Raji (cell line): ENCODE measurements around the gene CAMK4.

Experiments used
- POLR2A ChIP-seq: IDR thresholded peaks from 2 replicates; pipeline ENCODE4 v1.6.1; 2011; ENCODE audit warnings: low read depth, low read length, control low read depth; ENCODE audit not compliant: insufficient read depth

The CAMK4 gene

DNA sequence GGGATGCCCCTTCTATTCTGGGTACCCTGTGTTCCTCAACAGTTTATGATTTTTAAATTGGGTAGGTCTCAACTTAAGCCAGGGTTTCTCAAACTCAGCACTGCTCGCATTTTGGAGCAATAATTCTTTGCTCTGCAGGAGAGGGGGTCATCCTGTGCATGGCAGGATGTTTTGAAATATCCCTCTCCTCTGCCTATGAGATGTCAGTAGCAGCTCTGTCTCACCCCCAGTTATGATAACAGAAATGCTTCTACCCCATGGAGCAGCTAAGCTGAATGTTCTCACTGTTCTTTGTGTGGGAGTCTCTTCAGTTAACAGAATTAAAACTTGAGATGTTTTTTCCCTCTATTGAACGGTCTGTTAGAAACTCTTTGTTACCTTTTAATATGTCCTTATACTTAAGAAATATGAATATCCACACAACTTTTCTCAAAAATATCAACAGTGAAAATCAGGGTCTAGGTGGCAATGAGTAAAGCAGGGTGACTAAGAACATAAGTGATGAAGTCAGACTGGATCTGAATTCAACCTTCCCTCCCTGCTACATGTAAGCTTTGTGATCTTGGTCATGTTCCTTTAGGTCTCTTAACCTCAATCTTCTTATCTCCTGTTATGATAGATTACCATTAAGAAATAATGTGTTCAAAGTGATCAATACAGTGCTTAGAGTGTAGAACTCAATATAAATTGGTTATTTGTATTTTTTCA, 89.0 kb downstream of the CAMK4 start:
- TF ChIP-seq POLR2A = no peak

- no peak for TF ChIP-seq POLR2A
These were observed 96.8 kb downstream of the CAMK4 start for GRCh38 chr5:111320953-111321352.

DNA sequence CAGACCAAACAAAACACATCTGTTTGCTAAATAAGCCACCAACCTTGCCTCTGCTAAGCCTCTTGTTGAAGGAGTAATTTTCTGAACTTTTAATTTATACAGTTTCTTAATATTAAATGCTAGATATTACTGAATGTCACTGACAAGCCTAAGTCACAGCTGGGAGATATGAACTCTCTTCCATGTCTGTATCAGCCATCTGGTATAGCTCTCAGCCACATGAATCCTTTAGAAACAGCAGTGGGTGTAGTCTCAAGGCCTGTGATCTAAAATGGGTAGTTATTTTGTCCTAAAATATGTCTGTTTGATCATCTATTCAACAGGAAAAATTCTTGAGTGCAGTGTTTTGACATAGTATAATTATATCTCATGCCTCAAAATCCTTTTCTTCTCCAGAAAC, 97.2 kb downstream of the CAMK4 start:
- TF ChIP-seq POLR2A = no peak

DNA sequence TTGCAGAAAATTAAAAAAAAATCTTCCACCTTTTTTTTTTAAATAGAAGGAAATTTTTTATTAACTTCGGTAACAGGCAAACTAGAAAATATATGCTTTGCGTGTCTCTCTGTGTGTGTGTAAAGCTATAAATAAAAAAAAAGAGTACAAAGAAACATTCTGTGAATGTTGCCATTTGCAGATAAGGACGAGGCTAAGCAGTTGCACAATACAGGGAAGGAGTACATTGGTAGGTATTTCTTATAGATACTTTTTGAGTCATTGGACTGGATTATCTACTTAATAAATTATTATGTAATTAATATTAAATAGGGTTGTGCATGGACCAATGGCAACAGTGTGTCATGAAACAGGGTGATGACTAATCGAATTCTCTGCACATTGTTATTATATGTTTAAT, 102.4 kb downstream of the CAMK4 start:
- TF ChIP-seq POLR2A = no peak

DNA sequence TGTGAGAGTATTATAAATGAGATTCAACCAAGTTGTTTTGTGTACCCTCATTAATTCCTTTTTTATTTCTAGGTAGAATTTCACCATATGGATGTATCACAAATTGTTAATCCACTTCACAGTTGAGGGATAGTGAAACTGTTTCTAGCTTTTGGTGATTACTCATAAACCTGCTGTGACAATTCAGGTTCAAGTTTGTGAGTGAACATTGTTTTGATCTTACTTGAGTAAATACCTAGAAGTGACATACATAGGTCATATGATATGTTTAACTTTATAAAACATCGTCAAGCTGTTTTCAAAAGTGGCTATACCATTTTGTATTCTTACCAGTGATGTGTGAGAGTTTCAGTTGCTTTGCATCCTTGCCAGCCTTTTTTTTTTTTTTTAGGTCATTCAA, 112.9 kb downstream of the CAMK4 start:
- TF ChIP-seq POLR2A = no peak

- TF ChIP-seq POLR2A = no peak
These were observed 113.5 kb downstream of the CAMK4 start for GRCh38 chr5:111337688-111338087.

- TF ChIP-seq POLR2A = no peak
These were observed 121.5 kb downstream of the CAMK4 start for GRCh38 chr5:111345731-111346130.

DNA sequence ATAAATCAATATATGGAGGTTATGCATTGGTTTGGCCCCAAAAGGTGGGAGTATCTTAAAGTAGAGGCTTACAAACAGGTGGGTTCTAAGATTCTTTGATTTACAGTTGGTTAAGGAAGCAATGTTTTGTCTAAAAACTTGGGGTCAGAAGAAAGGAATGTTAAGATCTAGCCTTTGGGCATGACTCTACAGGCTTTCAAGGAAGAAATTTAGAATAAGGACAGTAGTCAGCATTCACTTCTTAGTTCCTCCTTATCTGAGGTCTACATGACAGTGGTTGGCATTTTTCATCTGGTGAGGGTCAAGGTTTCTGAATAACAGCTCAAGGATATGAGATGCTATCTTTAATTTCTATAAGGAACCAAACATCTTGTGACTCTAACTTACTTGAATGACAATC, 122.8 kb downstream of the CAMK4 start:
- no peak for TF ChIP-seq POLR2A

- TF ChIP-seq POLR2A = no peak
These were observed 124.6 kb downstream of the CAMK4 start for GRCh38 chr5:111348661-111349329.

DNA sequence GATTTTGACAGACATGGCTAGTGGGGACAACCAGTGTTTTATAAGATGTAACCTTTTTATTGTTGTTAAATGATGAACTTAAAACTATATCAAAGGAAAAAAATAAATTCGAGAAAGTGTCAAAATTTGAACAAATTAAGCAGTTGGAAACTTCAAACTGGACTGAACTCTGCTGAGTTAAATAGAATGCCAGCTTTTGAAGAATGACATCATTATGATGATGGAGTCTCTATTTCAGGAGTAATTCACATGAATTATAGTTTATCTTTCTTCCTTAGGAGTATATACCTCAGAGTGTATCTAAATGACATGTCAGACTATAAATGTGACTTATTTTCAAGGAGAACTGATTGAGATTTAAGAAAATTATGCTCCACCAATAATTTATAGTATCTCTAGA, 125.2 kb downstream of the CAMK4 start:
- no peak for TF ChIP-seq POLR2A

GRCh38 chr5:111353035-111353434, 128.9 kb downstream of the CAMK4 start:
- no peak for TF ChIP-seq POLR2A

- no peak for TF ChIP-seq POLR2A
These were observed 136.0 kb downstream of the CAMK4 start for GRCh38 chr5:111360173-111360572.

DNA sequence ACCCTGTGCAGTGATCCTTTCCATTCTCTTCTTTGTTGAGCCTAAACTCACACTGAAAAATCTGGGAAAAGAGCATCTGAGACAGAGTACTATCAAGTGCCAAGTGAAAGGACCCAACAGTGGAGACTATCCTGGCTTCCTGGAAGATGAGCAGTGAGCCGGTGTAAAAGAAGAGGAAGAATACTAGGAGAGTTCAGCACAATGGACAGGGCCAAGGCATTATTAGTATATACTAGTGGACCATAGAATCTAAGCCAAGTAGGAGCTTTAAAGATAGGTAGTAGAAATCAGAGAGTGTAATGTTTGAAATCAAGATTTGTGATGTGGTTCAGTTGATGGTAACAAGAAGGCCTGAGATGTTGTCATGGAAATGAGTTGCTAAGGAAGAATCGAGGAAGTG, 140.8 kb downstream of the CAMK4 start:
- TF ChIP-seq POLR2A = no peak

DNA sequence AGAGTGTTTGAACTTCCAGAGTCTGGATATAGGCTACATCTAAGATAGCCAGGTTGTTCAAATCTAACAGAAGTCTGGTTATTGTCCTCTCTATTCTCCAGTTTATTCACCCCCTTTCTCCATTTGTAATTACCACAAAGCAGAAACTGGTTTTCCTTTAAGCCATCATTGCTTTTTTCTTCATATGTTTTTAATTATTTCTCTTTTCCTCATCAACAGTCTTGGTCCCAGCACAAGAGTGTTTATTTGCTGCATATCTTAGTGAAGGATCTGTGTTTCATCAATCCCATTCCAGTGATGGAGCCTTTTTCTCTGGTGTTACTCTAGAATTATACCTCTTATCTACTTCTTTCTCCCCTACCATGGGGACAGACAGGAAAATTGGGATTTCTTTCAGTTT, 142.2 kb downstream of the CAMK4 start:
- TF ChIP-seq POLR2A = no peak

DNA sequence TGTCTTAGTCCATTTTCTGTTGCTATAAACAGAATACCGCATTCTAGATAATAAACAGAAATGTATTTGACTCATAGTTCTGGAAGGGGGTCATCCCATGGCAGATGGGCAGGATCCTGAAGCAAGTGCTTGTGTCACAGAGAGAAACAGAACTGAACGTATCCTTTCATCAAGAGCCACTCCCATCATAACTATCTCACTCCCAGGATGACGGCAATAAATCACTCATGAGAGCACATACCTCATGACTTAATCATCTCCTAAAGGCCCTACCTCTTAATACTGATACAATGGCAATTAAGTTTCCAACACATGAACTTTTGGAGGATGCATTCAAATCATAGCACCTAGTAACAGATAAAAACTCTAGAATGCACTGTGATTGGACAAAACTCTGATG, 142.9 kb downstream of the CAMK4 start:
- no peak for TF ChIP-seq POLR2A

DNA sequence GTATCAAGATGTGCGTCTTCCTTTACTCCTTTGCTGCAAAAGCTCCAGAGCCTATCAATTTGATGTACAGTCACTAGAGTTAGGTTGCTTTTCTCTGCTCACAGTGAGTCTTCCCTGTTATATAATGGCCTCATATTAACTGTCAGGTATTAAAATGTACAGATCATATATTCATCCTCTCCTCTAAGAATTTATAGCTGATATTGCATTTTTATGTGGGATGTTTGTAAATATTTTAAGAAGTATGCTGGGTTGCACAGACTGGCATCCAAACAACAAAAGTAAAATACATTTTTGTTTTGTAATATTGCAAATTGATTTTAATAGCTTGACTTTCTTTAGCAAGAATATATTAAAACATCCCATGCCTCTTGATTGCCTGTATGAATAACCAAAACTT, 148.6 kb downstream of the CAMK4 start:
- TF ChIP-seq POLR2A = no peak

- TF ChIP-seq POLR2A = no peak
These were observed 150.2 kb downstream of the CAMK4 start for GRCh38 chr5:111374380-111374779.

DNA sequence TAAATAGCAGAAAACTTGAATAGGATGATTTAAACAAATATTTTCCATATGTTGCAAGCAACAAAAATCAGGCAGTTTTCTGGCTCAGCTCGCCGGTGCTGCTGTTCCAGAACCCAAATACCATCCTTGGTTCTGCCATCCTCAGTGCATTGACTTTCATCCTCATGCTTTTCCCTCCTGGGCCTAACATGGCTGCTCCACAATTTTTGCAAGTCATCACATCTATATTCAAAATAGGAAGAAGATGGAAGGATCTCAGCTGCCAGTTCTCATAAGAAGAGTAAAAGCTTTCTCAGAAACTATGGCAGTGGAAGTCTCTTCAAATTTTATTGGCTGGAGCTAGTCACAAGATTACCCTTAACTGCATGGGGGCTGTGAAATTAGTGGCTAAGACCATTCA, 151.5 kb downstream of the CAMK4 start:
- TF ChIP-seq POLR2A = no peak

DNA sequence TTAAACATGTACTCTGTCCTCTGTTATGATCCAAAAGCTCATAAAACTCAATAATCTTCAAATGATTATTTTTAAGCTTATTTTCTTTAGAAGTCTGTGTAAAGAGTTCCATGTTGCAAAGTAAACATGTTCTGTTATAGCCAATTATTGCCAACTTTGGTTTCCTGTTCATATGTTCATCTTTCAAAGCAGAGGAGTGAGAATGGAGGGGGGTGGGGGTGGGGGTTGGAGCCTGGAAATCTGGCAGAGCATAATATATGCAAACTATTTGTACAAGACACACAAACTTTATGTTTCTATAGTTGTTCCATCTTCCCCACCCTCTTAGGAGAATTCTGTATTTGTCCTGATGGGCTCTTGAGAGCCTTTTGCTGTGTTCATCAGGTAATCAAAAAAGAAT, 153.1 kb downstream of the CAMK4 start:
- TF ChIP-seq POLR2A = no peak
